ENCODE measurements around the gene C17orf50.
"Not testable (repeated sequence)": the region's sequence is repeated elsewhere in the genome, so short reads cannot be mapped to it uniquely, and the experiment has no call there.

C17orf50 gene

DNA sequence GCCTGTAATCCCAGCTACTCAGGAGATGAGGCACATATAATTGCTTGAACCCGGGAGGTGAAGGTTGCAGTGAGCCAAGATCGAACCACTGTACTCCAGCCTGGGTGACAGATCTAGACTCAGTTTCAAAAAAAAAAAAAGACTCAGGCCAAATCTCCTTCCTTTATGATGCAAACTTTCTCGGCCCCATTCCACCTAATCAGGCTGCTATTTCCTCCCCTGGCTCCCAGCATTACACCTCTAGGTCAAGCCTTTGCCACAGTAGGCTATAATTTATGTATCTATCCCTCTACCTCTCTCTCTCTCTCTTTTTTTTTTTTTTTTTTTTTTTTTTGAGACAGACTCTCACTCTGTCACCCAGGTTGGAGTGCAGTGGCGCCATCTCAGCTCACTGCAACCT is 9.1 kb upstream of the C17orf50 start:
- DNase-seq: not testable (repeated sequence)

DNA sequence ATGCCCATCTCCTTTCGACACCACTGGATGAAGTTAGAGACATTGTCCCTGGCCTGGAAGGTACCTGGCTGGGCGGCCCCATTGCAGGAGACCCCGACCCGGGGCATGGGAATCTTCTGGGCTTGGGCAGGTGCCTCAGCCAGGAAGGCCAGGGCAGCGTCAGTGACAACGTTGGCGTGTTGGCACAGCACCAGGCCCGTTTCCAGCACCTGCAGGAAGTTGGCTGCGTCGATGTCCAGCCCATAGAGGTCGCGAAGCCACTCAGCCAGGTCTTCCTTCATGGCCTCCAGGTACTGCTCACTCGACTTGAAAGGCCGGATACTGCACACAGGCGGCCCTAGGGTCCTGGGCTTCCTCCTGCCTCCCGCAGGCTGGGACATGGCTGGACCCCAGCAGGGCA is 8.2 kb upstream of the C17orf50 start:
- DNase-seq: no peak

DNA sequence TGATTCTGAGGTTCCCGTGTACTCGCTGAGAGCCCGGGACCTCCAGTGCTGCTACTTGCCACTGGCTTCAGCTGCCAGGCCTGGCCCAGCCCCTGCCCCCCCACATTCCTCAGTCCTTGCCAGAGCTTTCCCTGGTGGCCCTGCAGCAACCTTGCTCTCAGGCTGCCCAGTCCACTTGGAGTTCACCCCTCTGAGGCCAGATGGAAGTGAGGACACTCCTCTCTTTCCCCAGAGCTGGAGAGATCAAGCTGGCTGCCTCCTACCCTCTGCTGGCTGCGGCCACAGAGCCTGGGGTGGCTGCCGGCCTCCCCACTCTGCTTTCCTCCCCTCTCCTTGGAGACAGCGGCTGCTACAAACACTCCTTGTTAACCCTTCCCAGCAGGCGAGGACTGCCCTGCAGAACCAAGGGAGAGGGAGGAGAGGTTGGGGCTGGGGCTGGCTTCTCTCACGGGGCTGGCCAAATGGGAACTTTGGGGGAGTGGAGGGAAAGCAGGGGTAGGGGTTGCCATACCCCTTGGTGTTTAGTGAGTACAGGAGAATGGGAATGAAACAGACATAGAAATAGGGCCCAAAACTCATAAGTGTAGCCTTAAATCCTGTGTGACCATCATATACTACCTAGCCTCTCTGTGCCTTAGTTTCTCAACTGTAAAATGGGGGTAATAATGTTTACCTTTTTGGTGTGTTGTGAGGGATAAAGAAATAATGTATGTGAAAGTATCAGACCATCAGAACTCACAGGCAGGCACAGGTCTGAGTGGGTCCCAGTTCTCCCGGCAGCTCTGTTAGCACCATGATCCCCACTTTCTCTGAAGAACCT is 7.5 kb upstream of the C17orf50 start, which contains the start of gene GAS2L2:
GAS2L2 (minus strand) TSS at position 295 of the 820 bp plus-strand sequence. CDS start 389 bp downstream, outside the sequence.
- peak in 10 of 56 donors; percentile 4 to 33 (median 16) for DNase-seq

DNA sequence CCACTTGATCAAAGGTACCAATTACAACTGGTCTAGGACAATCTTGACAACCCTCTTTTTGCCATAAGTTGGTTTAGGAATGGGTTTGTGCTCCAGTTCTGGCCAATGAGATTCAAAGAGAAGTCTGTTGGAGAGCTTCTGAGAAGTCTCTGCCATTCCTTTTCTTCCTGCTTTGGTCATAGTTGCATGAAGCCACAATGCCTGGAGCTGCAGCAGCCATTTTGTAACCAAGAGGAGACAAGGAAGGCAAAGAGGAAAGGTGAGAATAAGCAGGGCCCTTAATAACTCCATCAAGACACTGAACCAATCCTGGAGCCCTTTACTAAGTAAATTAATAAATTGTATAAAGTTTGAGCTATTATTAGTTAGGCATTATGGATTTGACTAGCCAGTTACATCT is 3.4 kb upstream of the C17orf50 start:
- no peak for DNase-seq

DNA sequence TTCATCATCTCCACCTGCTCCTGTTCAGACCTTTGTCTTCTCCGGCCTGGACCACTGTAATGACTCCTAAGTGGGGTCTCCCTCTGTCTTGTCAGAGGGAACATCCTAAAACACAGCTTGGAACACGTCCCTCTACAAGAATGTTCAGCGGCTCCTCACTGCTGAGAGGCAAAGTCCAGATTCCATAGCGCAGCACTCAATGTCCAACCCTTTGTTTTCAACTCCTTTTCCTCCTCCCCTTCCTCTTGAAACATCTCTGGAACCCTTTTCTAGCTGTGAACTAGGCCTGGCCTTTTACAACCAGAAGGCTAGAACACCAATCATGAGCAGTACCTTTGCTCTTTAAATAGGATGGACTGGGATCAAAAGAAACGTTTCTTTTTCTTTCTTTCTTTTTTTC is 914 bp downstream of the C17orf50 start:
- DNase-seq: no peak

DNA sequence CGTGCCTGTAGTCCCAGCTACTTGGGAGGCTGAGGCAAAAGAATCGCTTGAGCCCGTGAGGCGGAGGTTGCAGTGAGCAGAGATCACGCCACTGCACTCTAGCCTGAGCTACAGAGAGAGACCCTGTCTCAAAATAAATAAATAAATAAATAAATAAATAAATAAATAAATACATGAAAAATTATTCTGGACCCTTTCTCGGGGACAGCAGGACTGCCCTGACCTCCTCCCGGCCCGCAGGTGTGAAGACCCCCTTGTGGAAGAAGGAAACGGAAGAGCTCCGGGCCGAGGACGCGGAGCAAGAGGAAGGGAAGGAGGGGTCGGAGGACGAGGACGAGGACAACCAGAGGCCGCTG is 3.1 kb downstream of the C17orf50 start:
- no peak for DNase-seq

DNA sequence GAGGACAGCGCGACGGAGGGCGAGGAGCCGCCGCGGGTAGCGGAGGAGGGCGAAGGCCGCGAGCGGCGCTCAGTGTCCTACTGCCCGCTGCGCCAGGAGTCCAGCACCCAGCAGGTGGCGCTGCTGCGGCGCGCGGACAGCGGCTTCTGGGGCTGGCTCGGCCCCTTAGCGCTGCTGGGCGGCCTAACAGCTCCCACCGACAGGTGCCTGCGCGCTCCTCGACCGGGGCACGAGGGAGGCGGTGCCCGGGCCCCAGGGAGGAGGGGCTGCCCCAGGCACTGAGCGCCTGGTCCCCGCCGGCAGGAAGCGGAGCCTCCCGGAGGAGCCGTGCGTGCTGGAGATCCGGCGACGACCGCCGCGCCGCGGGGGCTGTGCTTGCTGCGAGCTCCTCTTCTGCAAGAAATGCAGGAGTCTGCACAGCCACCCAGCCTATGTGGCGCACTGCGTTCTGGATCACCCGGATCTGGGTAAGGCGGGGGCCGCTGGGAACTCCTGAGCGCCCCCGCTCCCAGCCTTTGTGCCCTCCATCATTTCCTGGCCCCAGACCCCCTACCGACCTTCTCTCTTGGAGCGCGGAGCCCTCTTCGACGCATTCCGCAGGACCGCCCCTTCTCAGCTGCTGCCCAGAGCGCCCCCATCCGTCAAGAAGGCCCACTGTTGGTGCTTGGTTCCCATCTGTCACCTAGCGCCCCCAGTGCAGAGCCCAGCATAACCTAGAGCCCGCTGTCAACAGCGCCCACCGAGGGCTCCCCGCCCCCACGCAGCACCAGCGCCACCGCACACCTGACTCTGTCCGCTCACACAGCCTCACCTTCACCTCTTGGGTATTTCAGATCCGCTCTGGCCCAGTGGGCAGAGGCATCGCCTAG is 3.7 kb downstream of the C17orf50 start:
- peak in 53 of 56 donors; percentile 13 to 88 (median 66) for DNase-seq

DNA sequence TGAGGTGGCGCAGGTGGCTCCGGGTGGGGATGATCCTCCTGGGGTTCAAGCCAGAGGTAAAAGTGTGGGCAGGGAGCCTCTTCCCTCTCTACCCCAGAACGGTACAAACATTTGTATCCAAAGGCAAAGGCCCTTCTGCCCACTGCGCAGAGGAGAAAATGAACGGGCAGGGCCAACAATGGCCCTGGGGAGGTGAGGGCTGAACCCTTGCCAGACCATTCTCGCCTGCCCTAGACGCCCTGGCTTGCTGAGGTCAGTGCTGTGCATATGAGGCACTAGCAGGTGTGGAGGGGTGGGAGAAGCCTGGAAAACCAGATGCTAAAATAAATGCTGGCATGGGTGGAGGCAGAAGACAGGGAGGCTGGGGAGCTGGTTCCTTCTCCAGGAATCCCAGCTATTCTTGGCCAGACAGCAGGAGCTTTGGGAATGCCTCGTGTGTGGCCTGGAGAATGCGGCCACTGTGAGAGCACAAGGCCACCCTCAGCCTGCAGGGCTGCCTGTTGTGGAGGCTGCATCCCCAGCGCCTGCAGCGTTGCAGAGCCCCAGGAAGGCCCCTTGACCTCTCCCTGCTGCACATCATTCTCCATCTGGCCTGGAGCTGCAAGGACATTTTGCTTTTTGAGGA is 4.5 kb downstream of the C17orf50 start:
- DNase-seq: no peak

DNA sequence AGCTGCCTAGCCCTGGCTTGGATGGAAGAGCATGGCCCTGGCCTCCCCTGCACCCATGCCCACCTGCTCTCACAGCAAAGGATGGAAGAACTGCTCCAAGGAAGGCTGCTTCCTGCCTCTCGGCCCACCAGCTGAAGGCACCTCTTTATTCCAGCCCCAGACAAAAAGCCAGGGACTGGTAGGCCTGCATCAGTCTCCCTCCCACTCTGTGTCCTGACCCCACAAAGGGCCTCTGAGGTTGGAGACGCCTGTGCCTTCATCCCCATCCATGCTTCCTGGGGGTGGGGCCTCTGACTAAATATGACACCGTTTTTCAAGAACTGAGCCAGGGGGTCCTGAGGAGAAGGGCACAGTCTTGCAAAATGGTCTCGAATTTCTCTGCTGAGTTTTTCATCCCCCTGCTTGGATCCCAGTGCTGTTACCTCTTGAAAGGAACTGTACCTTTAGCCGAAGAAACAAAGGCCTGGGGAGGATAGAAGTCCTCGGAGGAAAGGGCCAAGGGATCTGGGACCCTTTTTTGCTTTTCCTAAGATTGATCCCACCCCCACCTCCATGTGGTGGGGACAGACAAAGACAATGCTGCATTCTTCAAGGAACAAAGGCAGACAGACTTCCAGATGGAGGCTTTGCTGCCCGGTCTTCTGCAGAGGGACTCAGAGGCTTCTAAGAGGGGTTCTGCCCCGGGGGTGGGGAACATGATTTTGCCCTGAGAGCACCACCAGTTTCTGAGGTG is 5.2 kb downstream of the C17orf50 start:
- DNase-seq: no peak

DNA sequence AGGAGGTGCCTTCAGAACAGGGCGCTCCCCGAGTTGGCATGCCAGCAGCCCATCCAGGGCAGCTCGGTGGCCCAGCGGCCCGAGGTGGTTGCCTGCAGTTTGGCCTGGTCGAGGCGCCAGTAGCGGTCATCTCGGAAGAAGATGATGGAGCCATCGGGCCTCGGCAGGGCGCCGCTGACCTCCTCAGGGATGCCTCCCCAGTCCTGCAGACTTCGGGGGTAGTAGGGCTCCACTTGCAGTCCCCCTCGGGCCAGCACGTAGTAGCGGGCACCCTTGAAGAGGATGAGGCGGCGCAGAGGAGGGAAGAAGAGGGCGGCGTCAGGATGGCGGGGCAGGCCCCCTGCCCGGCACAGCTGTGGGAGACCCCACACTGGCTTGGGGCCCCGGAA is 5.8 kb downstream of the C17orf50 start:
- no peak for DNase-seq

DNA sequence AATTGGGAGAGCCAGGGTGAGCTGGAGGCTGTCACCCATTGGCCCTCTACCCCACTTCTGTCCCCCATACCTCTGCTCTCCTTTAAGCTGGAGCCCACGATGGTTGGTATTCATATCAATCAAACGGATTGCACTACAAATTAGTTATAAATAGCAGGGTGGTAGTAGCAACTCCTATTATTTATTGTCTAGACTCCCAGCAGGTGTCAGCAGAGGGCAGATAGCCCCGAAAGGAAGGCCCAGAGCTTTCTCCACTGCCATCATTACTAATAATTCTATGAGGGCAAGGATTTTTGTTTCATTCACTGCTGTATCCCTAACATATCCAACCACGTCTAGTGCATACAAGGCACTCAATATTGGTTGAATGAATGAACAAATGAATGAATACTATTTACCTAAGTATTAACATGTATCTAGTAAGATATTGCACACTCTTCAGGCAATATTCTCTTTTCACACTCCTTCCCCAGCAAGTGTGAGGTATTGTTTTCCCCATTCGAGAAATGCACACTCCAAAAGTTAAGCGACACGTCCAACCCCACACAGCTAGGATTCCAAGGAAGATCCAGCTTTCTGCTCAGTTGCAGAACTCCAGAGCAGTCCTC is 6.3 kb downstream of the C17orf50 start:
- DNase-seq: peak in 5 of 56 donors; percentile 8 to 41 (median 13)

DNA sequence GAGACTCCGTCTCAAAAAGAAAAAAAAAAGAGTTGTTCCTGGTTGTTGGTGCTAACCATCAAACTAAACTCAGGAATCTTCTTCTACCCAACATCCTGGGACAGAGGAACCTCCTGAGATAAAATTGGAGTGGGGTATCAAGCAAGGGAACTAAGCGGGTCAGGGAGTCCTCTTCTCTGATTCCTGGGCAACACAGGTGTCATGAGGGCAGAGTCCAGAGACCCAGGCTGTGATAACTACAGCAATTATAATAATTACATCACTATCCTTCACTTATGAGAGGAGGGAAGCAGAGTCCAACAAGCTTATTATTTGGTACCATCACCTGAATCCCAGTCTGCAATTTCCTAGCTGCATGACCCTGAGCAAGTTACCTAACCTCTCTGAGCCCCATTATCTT is 8.1 kb downstream of the C17orf50 start:
- no peak for DNase-seq

DNA sequence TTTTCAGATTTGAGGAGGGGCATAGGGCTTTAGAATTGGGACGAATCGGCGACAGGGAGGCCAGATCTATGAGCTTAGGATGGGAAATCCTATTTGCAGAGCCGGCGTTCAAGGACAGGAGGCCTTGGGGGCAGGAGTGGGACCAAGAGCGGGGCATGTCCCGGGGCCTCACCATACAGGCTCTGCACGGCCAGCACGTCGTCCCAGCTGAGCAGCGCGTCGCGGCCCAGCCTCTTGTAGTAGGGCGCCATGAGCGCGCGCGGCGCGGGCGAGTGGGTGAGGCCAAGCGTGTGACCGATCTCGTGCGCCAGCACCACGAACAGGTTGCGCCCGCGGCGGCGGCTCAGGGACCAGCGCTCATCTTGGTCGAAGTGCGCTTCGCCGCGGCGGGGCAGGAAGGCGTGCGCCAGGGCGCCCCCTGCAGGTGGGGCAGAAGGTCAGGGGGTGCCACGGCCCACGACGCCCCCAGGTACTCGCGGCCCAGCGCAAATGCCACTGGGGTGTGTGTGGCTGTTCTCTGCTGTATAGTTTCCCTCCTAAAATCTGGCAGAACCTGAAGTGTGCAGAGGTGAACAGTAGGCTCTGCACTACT is 9.3 kb downstream of the C17orf50 start:
- DNase-seq: no peak

DNA sequence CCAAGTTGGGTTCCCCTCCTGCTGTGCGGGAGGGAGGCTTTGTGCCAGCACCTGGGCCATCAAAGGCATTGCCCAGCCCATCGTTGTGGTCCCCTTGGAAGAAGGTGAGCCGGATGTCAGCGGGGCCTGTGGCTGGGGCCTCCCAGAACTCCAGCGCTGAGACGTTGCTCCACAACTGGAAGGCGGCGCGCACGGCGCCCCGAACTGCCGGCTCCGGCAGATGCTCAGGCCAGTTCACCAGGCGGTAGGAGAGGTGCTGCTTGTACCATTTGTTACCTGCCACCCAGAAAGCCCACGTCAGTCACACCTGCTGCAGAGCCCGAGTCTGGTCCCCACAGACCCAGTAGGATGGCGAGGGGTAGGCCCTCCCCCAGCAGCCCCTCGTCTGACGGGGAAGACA is 12.4 kb downstream of the C17orf50 start:
- DNase-seq: no peak

DNA sequence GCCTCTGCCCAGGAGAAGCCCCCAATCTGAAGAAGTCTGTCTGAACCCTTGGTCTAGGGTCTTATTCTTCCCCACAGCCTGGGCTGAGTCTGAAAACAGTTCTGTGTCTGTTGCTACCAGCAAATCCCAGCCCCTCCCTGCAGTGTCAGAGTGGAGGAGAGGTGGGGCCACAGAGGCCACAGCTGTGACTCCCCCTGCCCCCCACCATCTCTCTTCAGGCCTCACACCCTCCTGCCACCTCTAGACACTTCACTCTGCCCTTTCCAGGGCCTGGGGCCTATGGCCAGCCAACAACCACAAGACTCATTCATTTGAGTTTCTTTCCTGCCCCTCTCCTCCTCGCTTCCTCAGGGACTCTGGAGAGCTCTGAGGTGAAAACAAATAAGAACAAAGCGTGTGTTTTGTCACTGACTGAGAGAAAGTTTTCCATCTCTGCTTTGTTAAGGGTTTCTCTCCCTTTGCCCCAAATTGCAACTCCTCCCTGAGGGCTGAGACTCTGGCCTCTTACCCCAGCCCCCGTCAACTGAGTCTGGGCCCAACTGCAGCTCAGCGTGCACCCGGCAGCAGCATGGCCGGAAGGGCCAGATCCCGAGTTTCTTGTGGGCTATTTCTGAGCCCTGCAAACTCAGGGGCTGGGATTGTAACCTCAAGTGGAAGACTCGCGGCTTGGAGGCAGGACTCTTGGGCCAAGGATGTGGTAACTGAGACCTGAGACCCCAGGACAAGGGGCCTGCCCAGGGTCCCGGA is 13.2 kb downstream of the C17orf50 start:
- DNase-seq: no peak

DNA sequence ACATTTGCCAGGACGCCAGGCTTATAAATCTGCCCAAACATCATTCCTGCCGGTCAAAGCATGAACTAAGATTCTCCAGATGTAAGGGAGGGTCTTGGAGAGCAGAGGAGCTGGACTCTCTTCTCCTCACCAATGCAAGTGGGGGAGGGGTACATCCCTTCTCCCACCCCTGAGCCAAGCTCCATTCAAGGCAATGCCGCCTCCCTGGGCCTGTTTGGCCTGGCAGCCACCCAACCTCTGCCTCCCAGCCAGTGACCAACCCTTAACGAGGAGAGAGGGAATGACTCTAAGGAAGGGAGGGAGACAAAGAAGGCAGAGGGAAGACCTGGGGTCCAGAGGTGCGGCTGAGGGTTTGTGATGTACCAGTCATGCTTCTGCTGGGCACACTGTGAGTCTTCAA is 13.8 kb downstream of the C17orf50 start:
- peak in 25 of 56 donors; percentile 8 to 66 (median 36) for DNase-seq

DNA sequence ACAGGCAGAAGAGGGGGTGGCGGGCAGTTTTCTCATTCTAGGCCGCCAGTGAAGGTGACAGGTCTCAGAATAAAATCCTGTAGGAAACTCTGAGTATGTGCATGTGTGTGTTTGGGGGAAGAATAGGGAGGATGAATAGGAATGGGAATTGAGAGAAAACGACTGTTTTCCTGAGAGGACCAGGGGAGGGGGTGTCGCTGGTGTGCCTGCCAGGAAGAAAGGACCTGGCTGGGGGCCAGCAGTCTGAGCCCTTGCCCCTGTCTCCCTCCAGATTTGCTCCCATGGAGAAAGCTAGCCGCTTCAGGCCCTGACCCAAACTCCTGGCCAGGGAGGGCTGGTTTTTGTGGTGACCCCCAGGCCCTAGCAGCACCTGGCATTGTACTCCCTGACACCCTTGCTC is 14.4 kb downstream of the C17orf50 start:
- no peak for DNase-seq

DNA sequence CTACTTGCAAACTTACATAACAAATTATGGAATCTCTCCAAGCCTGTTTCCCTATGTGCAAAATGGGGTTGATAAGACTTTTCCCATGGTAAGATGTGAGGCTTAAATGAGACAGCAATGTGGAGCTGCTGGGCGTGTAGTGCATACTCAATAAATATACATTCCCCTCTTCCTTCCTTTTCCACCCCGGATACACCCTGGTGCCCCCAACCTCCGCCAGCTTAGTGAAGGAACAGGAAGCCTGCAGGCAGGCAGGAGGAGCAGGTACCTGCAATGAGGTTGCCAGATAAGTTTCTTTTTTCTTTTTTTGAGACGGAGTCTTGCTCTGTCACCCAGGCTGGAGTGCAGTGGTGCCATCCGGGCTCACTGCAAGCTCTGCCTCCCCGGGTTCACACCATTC is 14.9 kb downstream of the C17orf50 start:
- DNase-seq: no peak

DNA sequence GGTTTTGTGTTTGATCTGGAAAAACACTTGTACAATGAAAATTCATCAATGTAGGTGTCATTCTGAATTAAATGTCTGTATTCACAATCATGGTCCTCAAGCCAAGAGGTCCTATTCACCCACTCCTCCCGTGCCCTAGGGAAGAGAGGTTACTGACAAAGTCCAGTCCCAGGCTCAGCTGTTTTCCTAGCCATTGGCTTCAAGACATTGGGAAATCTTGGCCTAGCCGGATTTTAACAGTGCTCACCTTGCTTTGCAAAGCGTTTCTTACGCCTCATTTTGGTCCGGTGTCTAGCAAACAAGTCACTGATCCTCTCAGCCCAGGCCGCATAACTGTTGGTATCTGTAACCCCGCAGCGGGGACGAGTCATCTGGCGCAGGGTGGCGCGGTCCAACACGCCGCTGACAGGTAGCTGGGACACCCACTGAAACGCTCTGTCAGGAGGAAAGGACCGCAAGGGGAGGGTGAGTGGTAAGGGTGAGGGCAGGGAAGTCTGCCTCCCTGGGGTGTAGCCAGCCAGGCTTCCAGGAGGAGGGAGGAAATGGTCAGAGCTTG is 18.0 kb downstream of the C17orf50 start:
- no peak for DNase-seq

Data from amygdala (tissue), 56 donors.